Aorta (tissue), 5 donors: Measurements from ENCODE around the gene CA9. TPM values are rescaled to one million over a fixed set of nuclear protein-coding genes. Genes with fewer than 3 reads are reported as not detected.

Experiments
- ATAC-seq: fragments of 200-7000 bp; cut with Tn5 transposase; one replicate; pipeline ENCODE4 v1.9.1; 2022; ENCODE audit warnings: moderate library complexity; ENCODE audit not compliant: low FRiP score
- DNase-seq, 2 donors: peaks; one replicate each; pipeline ENCODE4 v3.0.0-alpha.2; 2020
- H3K27ac ChIP-seq, 2 donors: one replicate each; pipeline ENCODE4 v1.5.1; 2013; ENCODE audit warnings: low read length in 2 of 2, mild to moderate bottlenecking in 2 of 2, moderate library complexity in 2 of 2, control low read depth in 1 of 2, inconsistent platforms in 1 of 2, low read depth in 1 of 2
- H3K27me3 ChIP-seq, 2 donors: one replicate each; pipeline ENCODE4 v1.6.1; 2013; ENCODE audit warnings: control low read depth in 1 of 2, low read length in 1 of 2, mild to moderate bottlenecking in 1 of 2, moderate library complexity in 1 of 2; ENCODE audit not compliant: insufficient read depth in 2 of 2, control insufficient read depth in 1 of 2
- H3K36me3 ChIP-seq, 2 donors: one replicate each; pipeline ENCODE4 v1.6.1; 2013; ENCODE audit warnings: control low read depth in 1 of 2, low read length in 1 of 2, mild to moderate bottlenecking in 1 of 2; ENCODE audit not compliant: insufficient read depth in 2 of 2, control insufficient read depth in 1 of 2
- H3K4me1 ChIP-seq, 2 donors: one replicate each; pipeline ENCODE4 v1.6.1; 2013; ENCODE audit warnings: low read length in 2 of 2, control low read depth in 1 of 2, mild to moderate bottlenecking in 1 of 2, moderate library complexity in 1 of 2; ENCODE audit not compliant: insufficient read depth in 2 of 2, control insufficient read depth in 1 of 2
- H3K4me3 ChIP-seq, 2 donors: one replicate each; pipeline ENCODE4 v1.5.1; 2013; ENCODE audit warnings: low read length in 2 of 2, control low read depth in 1 of 2, mild to moderate bottlenecking in 1 of 2
- H3K9me3 ChIP-seq: one replicate; pipeline ENCODE4 v1.6.1; 2013; ENCODE audit warnings: mild to moderate bottlenecking, low read length; ENCODE audit not compliant: control insufficient read depth
- WGBS, 2 donors: extraction: QIAGEN DNeasy Blood & Tissue Kit; methylation state at CpG; one replicate each; pipeline ENCODE4 v1.1.7; 2013; 5-methylcytosine and 5-hydroxymethylcytosine counted together
- intact Hi-C, 2 donors: fragments of 100-400 bp; cut with DNase I; formaldehyde crosslinking; loops; one replicate each; pipeline versions ENCODE4 v1.14.2 to v1.15.0; 2022
- polyA plus RNA-seq, 2 donors: library from polyadenylated mRNA; stranded (reverse); fragments of 200-250 nt; gene quantifications; one replicate each; pipeline ENCODE4 v1.2.3, GENCODE V29; 2013
- total RNA-seq, 2 donors: library from RNA; stranded (reverse); fragmentation: NEBNext Ultra II Directional; extraction: Animal tissue kit (Norgen Biotek cat#: 25700); gene quantifications; one replicate each; pipeline ENCODE4 v1.2.1, GENCODE V29; 2021
- donor health status: healthy with polysubstance abuse.
- donor health status: Bipolar disorder and iron deficiency.
- donor health status: DM: no; HTN: no; CAD: no.
- donor health status: DM: no; HTN: no; CAD: no.
- donor health status: DM: yes; HTN: yes; CAD: no.

The CA9 gene
- total and polyA plus RNA-seq, 4 donors, result 0.79 to 8.8 (median 4.3) TPM; not detected in 1

GRCh38 chr9:35649431-35650340 is 24.0 kb upstream of the CA9 start:
- Histone ChIP-seq H3K4me1 (no peaks in the 10 kb centered on the region), H3K36me3 (no peaks in the 10 kb centered on the region), H3K27ac (peak overlapping the region; percentile 28 to 87), H3K9me3 (no peaks in the 10 kb centered on the region), H3K4me3 (no peak overlapping the region), H3K27me3 (no peaks in the 10 kb centered on the region)
- ATAC-seq (peak; percentile 28), DNase-seq (peak; percentile 77 to 87)
- WGBS, 2 donors, result 24 to 27% methylated on average over 26 of the region's 26 CpGs
- intact Hi-C loops, result loop anchor here in 1 of 2 donors (5.0 to 10.0 kb wide), 3 partner anchors 42 to 235 kb away; partner anchors contain the start of gene TESK1

GRCh38 chr9:35650341-35651158 is 23.2 kb upstream of the CA9 start, which contains the start of gene SIT1:
SIT1 (minus strand) TSS chr9:35650931; CDS start chr9:35650853, 78 bp downstream.
- intact Hi-C loops, result loop anchor here in 1 of 2 donors (10.0 kb wide), 1 partner anchor 234 kb away; no protein-coding TSS in a partner anchor
- WGBS, 2 donors, result 51 to 55% methylated on average over 21 to 22 of the region's 22 CpGs
- Histone ChIP-seq H3K4me3 (no peak within 1 kb of the TSS), H3K27ac (peak within 1 kb of the TSS in 1 of 2 donors; percentile 87), H3K27me3 (no peaks in the 10 kb centered on the region), H3K4me1 (no peaks in the 10 kb centered on the region), H3K36me3 (no peaks in the 10 kb centered on the region), H3K9me3 (no peaks in the 10 kb centered on the region)
- DNase-seq (no peak), ATAC-seq (no peak)

GRCh38 chr9:35651956-35652828 is 21.5 kb upstream of the CA9 start:
- no peak overlapping the region for H3K4me3 ChIP-seq
- peak overlapping the region in 1 of 2 donors; percentile 17 for H3K27ac ChIP-seq
- no peaks in the 10 kb centered on the region for H3K36me3 ChIP-seq
- DNase-seq (no peak), ATAC-seq (no peak)
- no peaks in the 10 kb centered on the region for H3K4me1 ChIP-seq
- 85 to 86% methylated on average over 7 of the region's 7 CpGs for whole genome bisulfite sequencing, 2 donors
- no peaks in the 10 kb centered on the region for H3K9me3 ChIP-seq
- no peaks in the 10 kb centered on the region for H3K27me3 ChIP-seq
- intact Hi-C loops, result loop anchor here in 1 of 2 donors (10.0 kb wide), 1 partner anchor 233 kb away; no protein-coding TSS in a partner anchor

- no peak overlapping the region for H3K27ac ChIP-seq
- no peaks in the 10 kb centered on the region for H3K27me3 ChIP-seq
- no peak overlapping the region for H3K4me3 ChIP-seq
- intact Hi-C loops, result loop anchor here in 1 of 2 donors (10.0 kb wide), 1 partner anchor 232 kb away; no protein-coding TSS in a partner anchor
- 85 to 88% methylated on average over 8 of the region's 8 CpGs for WGBS, 2 donors
- H3K9me3 ChIP-seq, result no peaks in the 10 kb centered on the region
- no peaks in the 10 kb centered on the region for H3K4me1 ChIP-seq
- ATAC-seq (no peak), DNase-seq (no peak)
- H3K36me3 ChIP-seq, result no peaks in the 10 kb centered on the region
These were observed 20.9 kb upstream of the CA9 start for GRCh38 chr9:35652829-35653209.

- Histone ChIP-seq H3K36me3 (no peaks in the 10 kb centered on the region), H3K27ac (no peak overlapping the region), H3K27me3 (no peaks in the 10 kb centered on the region), H3K4me1 (no peaks in the 10 kb centered on the region), H3K4me3 (no peak overlapping the region), H3K9me3 (no peaks in the 10 kb centered on the region)
- no peak for DNase-seq
- 89 to 93% methylated on average over 2 of the region's 2 CpGs for WGBS, 2 donors
- intact Hi-C loops, result loop anchor here in 1 of 2 donors (10.0 kb wide), 1 partner anchor 231 kb away; no protein-coding TSS in a partner anchor
- ATAC-seq, result no peak
These were observed 20.1 kb upstream of the CA9 start for GRCh38 chr9:35653611-35654010.

- Histone ChIP-seq H3K4me1 (no peaks in the 10 kb centered on the region), H3K9me3 (no peaks in the 10 kb centered on the region), H3K27ac (no peak overlapping the region), H3K36me3 (no peaks in the 10 kb centered on the region), H3K4me3 (no peak overlapping the region), H3K27me3 (no peaks in the 10 kb centered on the region)
- intact Hi-C loops, result loop anchor here in 1 of 2 donors (10.0 kb wide), 1 partner anchor 228 kb away; no protein-coding TSS in a partner anchor
- DNase-seq (peak in 1 of 2 donors; percentile 53), ATAC-seq (no peak)
- WGBS, 2 donors, result 84 to 89% methylated on average over 17 of the region's 17 CpGs
These were observed 17.4 kb upstream of the CA9 start for GRCh38 chr9:35656348-35656747.

GRCh38 chr9:35656831-35657545 is 16.7 kb upstream of the CA9 start:
- intact Hi-C loops, result loop anchor here in 1 of 2 donors (10.0 kb wide), 1 partner anchor 228 kb away; no protein-coding TSS in a partner anchor
- Histone ChIP-seq H3K27me3 (no peaks in the 10 kb centered on the region), H3K9me3 (no peaks in the 10 kb centered on the region), H3K36me3 (no peaks in the 10 kb centered on the region), H3K4me1 (no peaks in the 10 kb centered on the region), H3K4me3 (no peak overlapping the region), H3K27ac (peak overlapping the region; percentile 10 to 77)
- ATAC-seq (peak; percentile 53), DNase-seq (peak in 1 of 2 donors; percentile 76)
- 9 to 15% methylated on average over 25 of the region's 25 CpGs for WGBS, 2 donors
